HG02759 (cell line): ENCODE data around the gene TOM1.
"Not testable (repeated sequence)": the region's sequence is repeated elsewhere in the genome, so short reads cannot be mapped to it uniquely, and the experiment has no call there.

Experiments used
- ATAC-seq: cut with Tn5 transposase; IDR thresholded peaks from one replicate; pipeline ENCODE4 v1.9.1; 2021; ENCODE audit warnings: mild to moderate bottlenecking, moderate library complexity; ENCODE audit not compliant: unreplicated experiment

TOM1 gene

GRCh38 chr22:35344956-35345690 is 45.4 kb downstream of the TOM1 start:
- no peak for ATAC-seq

GRCh38 chr22:35345808-35346505 is 46.3 kb downstream of the TOM1 start:
- ATAC-seq: no peak

- ATAC-seq: no peak
These were observed 47.0 kb downstream of the TOM1 start for GRCh38 chr22:35346596-35347220.

GRCh38 chr22:35347462-35347861 is 47.8 kb downstream of the TOM1 start:
- ATAC-seq: no peak

GRCh38 chr22:35348026-35348590 is 48.4 kb downstream of the TOM1 start:
- no peak for ATAC-seq

GRCh38 chr22:35348703-35349102 is 49.0 kb downstream of the TOM1 start:
- no peak for ATAC-seq

GRCh38 chr22:35349368-35349703 is 49.6 kb downstream of the TOM1 start:
- no peak for ATAC-seq

- ATAC-seq: no peak
These were observed 50.2 kb downstream of the TOM1 start for GRCh38 chr22:35349704-35350538.

GRCh38 chr22:35350539-35351503 is 51.1 kb downstream of the TOM1 start:
- ATAC-seq: peak; percentile 78

- ATAC-seq: peak; percentile 42
These were observed 52.8 kb downstream of the TOM1 start for GRCh38 chr22:35352214-35353111.

- no peak for ATAC-seq
These were observed 53.6 kb downstream of the TOM1 start for GRCh38 chr22:35353318-35353717.

GRCh38 chr22:35354068-35354467 is 54.4 kb downstream of the TOM1 start:
- no peak for ATAC-seq

GRCh38 chr22:35357883-35358621 is 58.4 kb downstream of the TOM1 start:
- no peak for ATAC-seq

GRCh38 chr22:35359380-35360065 is 59.8 kb downstream of the TOM1 start:
- no peak for ATAC-seq

- ATAC-seq: no peak
These were observed 61.4 kb downstream of the TOM1 start for GRCh38 chr22:35361001-35361558.

- no peak for ATAC-seq
These were observed 63.9 kb downstream of the TOM1 start for GRCh38 chr22:35363566-35364086.

GRCh38 chr22:35364230-35364629 is 64.5 kb downstream of the TOM1 start:
- not testable (repeated sequence) for ATAC-seq
